Loucy (cell line): ENCODE measurements around the gene STK38L.

Source experiments
- H2AFZ ChIP-seq: fragments of 200-600 bp; sonication (generic); 2 replicates; pipeline ENCODE4 v1.6.0; 2016; ENCODE audit warnings: antibody characterized with exemption, mild to moderate bottlenecking, low read length, moderate library complexity
- H3F3A ChIP-seq: fragments of 200-600 bp; 2 replicates; pipeline ENCODE4 v1.6.0; 2016; ENCODE audit warnings: antibody characterized with exemption, low read depth, mild to moderate bottlenecking
- H3K27me3 ChIP-seq: fragments of 200-600 bp; sonication (generic); 2 replicates; pipeline ENCODE4 v1.6.1; 2014; ENCODE audit warnings: low read length, mild to moderate bottlenecking; ENCODE audit not compliant: insufficient read depth, poor library complexity, severe bottlenecking
- H3K36me3 ChIP-seq: fragments of 200-600 bp; sonication (generic); 2 replicates; pipeline ENCODE4 v1.6.1; 2016; ENCODE audit warnings: low read length; ENCODE audit not compliant: insufficient read depth
- H3K4me1 ChIP-seq: fragments of 200-600 bp; sonication (generic); 2 replicates; pipeline ENCODE4 v1.5.1; 2014; ENCODE audit warnings: low read length, mild to moderate bottlenecking; ENCODE audit not compliant: insufficient read depth, poor library complexity, severe bottlenecking
- H3K4me2 ChIP-seq: fragments of 200-600 bp; sonication (generic); 2 replicates; pipeline ENCODE4 v1.6.0; 2014; ENCODE audit warnings: antibody characterized with exemption, low read length, low read depth, mild to moderate bottlenecking; ENCODE audit not compliant: poor library complexity, severe bottlenecking
- H3K4me3 ChIP-seq: fragments of 200-600 bp; sonication (generic); 2 replicates; pipeline ENCODE4 v1.5.1; 2014; ENCODE audit warnings: low read length, mild to moderate bottlenecking, mixed read lengths; ENCODE audit not compliant: poor library complexity, severe bottlenecking
- H3K79me2 ChIP-seq: fragments of 200-600 bp; sonication (generic); 2 replicates; pipeline ENCODE4 v1.6.1; 2014; ENCODE audit warnings: low read length; ENCODE audit not compliant: insufficient read depth
- H3K9ac ChIP-seq: fragments of 200-600 bp; sonication (generic); 2 replicates; pipeline ENCODE4 v1.6.0; 2014; ENCODE audit warnings: mild to moderate bottlenecking, low read depth, low read length, moderate library complexity; ENCODE audit not compliant: poor library complexity, severe bottlenecking
- H3K9me2 ChIP-seq: fragments of 200-600 bp; sonication (generic); replicated peaks from 2 replicates; pipeline ENCODE4 v1.6.1; 2016; ENCODE audit warnings: low read depth, low read length, mixed read lengths
- H3K9me3 ChIP-seq: fragments of 200-600 bp; sonication (generic); 2 replicates; pipeline ENCODE4 v1.6.1; 2014; ENCODE audit warnings: mild to moderate bottlenecking, antibody characterized with exemption, low read length, low read depth; ENCODE audit not compliant: insufficient read depth
- H4K20me1 ChIP-seq: fragments of 200-600 bp; sonication (generic); 2 replicates; pipeline ENCODE4 v1.6.0; 2014; ENCODE audit warnings: antibody characterized with exemption, low read length, mild to moderate bottlenecking; ENCODE audit not compliant: insufficient read depth, poor library complexity, severe bottlenecking
- CTCF ChIP-seq: fragments of 200-600 bp; sonication (generic); conservative IDR thresholded peaks from 2 replicates; pipeline ENCODE4 v1.5.1; 2014; ENCODE audit warnings: mild to moderate bottlenecking, antibody characterized with exemption, low read length
- EZH2phosphoT487 ChIP-seq: fragments of 200-600 bp; IDR thresholded peaks from 2 replicates; pipeline ENCODE4 v1.6.1; 2018; ENCODE audit warnings: antibody characterized with exemption, mild to moderate bottlenecking, moderate library complexity, borderline replicate concordance

Gene STK38L

DNA sequence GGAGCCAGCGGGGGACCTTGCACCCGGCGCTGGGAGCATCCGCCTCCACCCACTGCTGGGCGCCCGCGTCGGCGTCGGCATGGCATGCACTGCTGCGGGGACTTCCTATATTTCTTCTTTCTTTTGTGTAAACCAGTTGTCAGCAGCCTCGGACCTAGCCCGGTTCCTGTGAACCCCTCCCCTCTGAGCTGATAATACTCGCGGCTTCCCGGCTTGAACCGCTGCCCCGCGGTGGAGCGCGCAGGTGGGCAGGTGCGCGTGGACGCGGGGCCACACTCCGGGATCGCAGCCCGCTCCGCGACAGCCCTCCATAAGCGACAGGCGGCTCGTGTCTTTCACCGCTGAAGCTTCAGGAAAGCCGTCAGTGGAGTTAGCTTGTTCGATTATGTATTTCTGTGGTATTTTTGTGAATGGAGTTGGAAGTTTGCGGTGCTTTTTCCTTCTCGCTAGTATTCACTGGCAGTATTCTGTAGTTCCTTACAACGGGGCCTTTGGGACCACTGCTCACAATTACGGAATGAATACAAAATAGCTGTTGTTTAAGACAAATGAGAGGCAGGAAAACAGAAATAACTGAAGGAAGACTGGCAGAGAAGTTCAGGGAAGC lies 89.4 kb downstream of the STK38L start:
- H4K20me1 ChIP-seq: no peaks in the 10 kb centered on the region
- H3K4me1 ChIP-seq: peaks cover 38% of the 10 kb centered on the region
- H3K79me2 ChIP-seq: peaks cover 23% of the 10 kb centered on the region
- peak overlapping the region; percentile 70 for H3K9ac ChIP-seq
- no peak for TF ChIP-seq EZH2phosphoT487
- TF ChIP-seq CTCF: no peak
- H3K4me3 ChIP-seq: peak overlapping the region; percentile 80
- H3K36me3 ChIP-seq: no peaks in the 10 kb centered on the region
- peak overlapping the region; percentile 77 for H3K4me2 ChIP-seq
- no peaks in the 10 kb centered on the region for H3K27me3 ChIP-seq
- no peaks in the 10 kb centered on the region for H3K9me2 ChIP-seq
- H3F3A ChIP-seq: no peaks in the 10 kb centered on the region; the same call in 1 of the 2 replicates
- H3K9me3 ChIP-seq: no peaks in the 10 kb centered on the region
- H2AFZ ChIP-seq: peak overlapping the region; percentile 96

GRCh38 chr12:27334042-27334720 lies 90.1 kb downstream of the STK38L start:
- H3K79me2 ChIP-seq: peaks cover 23% of the 10 kb centered on the region
- peak overlapping the region; percentile 77 for H3K4me2 ChIP-seq
- no peaks in the 10 kb centered on the region for H3K9me3 ChIP-seq
- no peaks in the 10 kb centered on the region; the same call in 1 of the 2 replicates for H3F3A ChIP-seq
- no peaks in the 10 kb centered on the region for H3K9me2 ChIP-seq
- H3K27me3 ChIP-seq: no peaks in the 10 kb centered on the region
- H3K4me1 ChIP-seq: peaks cover 41% of the 10 kb centered on the region
- H3K4me3 ChIP-seq: peak overlapping the region; percentile 80
- H3K9ac ChIP-seq: peak overlapping the region; percentile 70
- H4K20me1 ChIP-seq: no peaks in the 10 kb centered on the region
- no peaks in the 10 kb centered on the region for H3K36me3 ChIP-seq
- peak overlapping the region; percentile 96 for H2AFZ ChIP-seq
- no peak for TF ChIP-seq CTCF
- TF ChIP-seq EZH2phosphoT487: no peak

DNA sequence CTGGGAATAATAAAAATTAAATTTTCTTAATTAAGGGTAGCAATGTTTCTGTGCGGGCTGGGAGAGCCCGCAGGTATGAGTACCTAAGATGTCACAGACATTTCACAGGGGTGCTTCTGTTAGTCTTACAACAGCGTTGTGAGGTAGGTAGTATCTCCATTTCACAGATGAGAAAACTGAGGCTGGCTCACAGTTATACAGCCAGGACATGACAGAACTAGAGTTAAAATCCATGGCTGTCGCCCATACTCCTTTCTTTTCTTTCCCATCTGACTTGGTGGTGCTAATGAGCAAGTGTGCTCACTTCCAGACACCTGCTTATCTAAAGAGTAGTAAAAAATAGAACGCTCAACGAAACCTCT lies 90.6 kb downstream of the STK38L start:
- no peaks in the 10 kb centered on the region for H4K20me1 ChIP-seq
- H3K4me2 ChIP-seq: peak overlapping the region; percentile 77
- no peaks in the 10 kb centered on the region for H3K9me2 ChIP-seq
- no peak for TF ChIP-seq EZH2phosphoT487
- TF ChIP-seq CTCF: no peak
- H3K27me3 ChIP-seq: no peaks in the 10 kb centered on the region
- H3F3A ChIP-seq: no peaks in the 10 kb centered on the region; the same call in 1 of the 2 replicates
- no peaks in the 10 kb centered on the region for H3K36me3 ChIP-seq
- peaks cover 41% of the 10 kb centered on the region for H3K4me1 ChIP-seq
- H3K9me3 ChIP-seq: no peaks in the 10 kb centered on the region
- no peak overlapping the region for H2AFZ ChIP-seq
- peak overlapping the region; percentile 80 for H3K4me3 ChIP-seq
- no peak overlapping the region for H3K9ac ChIP-seq
- peaks cover 23% of the 10 kb centered on the region for H3K79me2 ChIP-seq
